ENCODE results near the gene SPOCK1.

GRCh38 chr5:137199201-137199600, 299.9 kb downstream of the SPOCK1 start:
- TF ChIP-seq ZNF160 (CRISPR knock-in tag; IDR thresholded peaks at IDR 0.05) (no peak), JUNB (CRISPR knock-in tag; IDR thresholded peaks at IDR 0.05; ENCODE audit: borderline replicate concordance) (no peak), ZNF772 (CRISPR knock-in tag; IDR thresholded peaks at IDR 0.05) (no peak), ZNF263 (CRISPR knock-in tag; IDR thresholded peaks at IDR 0.05) (no peak), HDAC2 (CRISPR knock-in tag; IDR thresholded peaks at IDR 0.05) (no peak), JUN (CRISPR knock-in tag; IDR thresholded peaks at IDR 0.05) (no peak), NFE2 (CRISPR knock-in tag; IDR thresholded peaks at IDR 0.05) (no peak), MAFK (conservative IDR thresholded peaks at IDR 0.05 in 1 of 2, IDR thresholded peaks at IDR 0.05 in 1 of 2; ENCODE audit: low read length in 2 of 2) (no peak), PLSCR1 (CRISPR knock-in tag; IDR thresholded peaks at IDR 0.05; ENCODE audit: borderline replicate concordance) (no peak), ESRRA (CRISPR knock-in tag; IDR thresholded peaks at IDR 0.05; ENCODE audit: low read depth) (no peak), POLR2A (IDR thresholded peaks at IDR 0.05; ENCODE audit: insufficient read depth in 1 of 2, low read depth in 2 of 2, low read length in 2 of 2) (no peak)
- TF ChIP-seq, protein P1, sequence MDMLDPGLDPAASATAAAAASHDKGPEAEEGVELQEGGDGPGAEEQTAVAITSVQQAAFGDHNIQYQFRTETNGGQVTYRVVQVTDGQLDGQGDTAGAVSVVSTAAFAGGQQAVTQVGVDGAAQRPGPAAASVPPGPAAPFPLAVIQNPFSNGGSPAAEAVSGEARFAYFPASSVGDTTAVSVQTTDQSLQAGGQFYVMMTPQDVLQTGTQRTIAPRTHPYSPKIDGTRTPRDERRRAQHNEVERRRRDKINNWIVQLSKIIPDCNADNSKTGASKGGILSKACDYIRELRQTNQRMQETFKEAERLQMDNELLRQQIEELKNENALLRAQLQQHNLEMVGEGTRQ (IDR thresholded peaks at IDR 0.05; ENCODE audit: low read depth, low read length) = no peak
- TF ChIP-seq, protein P1 (CRISPR knock-in tag; IDR thresholded peaks at IDR 0.05; ENCODE audit: borderline replicate concordance) = no peak
- TF ChIP-seq, protein P2, sequence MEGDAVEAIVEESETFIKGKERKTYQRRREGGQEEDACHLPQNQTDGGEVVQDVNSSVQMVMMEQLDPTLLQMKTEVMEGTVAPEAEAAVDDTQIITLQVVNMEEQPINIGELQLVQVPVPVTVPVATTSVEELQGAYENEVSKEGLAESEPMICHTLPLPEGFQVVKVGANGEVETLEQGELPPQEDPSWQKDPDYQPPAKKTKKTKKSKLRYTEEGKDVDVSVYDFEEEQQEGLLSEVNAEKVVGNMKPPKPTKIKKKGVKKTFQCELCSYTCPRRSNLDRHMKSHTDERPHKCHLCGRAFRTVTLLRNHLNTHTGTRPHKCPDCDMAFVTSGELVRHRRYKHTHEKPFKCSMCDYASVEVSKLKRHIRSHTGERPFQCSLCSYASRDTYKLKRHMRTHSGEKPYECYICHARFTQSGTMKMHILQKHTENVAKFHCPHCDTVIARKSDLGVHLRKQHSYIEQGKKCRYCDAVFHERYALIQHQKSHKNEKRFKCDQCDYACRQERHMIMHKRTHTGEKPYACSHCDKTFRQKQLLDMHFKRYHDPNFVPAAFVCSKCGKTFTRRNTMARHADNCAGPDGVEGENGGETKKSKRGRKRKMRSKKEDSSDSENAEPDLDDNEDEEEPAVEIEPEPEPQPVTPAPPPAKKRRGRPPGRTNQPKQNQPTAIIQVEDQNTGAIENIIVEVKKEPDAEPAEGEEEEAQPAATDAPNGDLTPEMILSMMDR (CRISPR knock-in tag; IDR thresholded peaks at IDR 0.05) = no peak
- TF ChIP-seq, protein P3, sequence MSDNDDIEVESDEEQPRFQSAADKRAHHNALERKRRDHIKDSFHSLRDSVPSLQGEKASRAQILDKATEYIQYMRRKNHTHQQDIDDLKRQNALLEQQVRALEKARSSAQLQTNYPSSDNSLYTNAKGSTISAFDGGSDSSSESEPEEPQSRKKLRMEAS (IDR thresholded peaks at IDR 0.05) = no peak
